ENCODE data around the gene NXPE4.

Gene NXPE4

GRCh38 chr11:114562166-114562916 is 33.2 kb downstream of the NXPE4 start:
- TF ChIP-seq EZH2 (optimal IDR thresholded peaks at IDR 0.05; ENCODE audit: low read depth, low read length), result no peak
- no peaks in the 10 kb centered on the region for H3K4me1 ChIP-seq (ENCODE audit: low read length)
- no peaks in the 10 kb centered on the region for H4K20me1 ChIP-seq (ENCODE audit: insufficient read depth, low read length)
- H3K27me3 ChIP-seq (replicated peaks; ENCODE audit: insufficient read depth, low read length), result no peaks in the 10 kb centered on the region
- H3K9me3 ChIP-seq (replicated peaks; ENCODE audit: insufficient read depth, low read length), result no peaks in the 10 kb centered on the region
- H3F3A ChIP-seq (ENCODE audit: insufficient read depth, low read length), result no peaks in the 10 kb centered on the region
- H3K27ac ChIP-seq (ENCODE audit: low read length), result no peak overlapping the region
- no peak overlapping the region for H3K4me2 ChIP-seq (ENCODE audit: low read depth, low read length)
- no peak for DNase-seq
- H3K9me2 ChIP-seq (replicated peaks; ENCODE audit: insufficient read depth, low read length), result no peaks in the 10 kb centered on the region
- no peak overlapping the region for H3K9ac ChIP-seq (ENCODE audit: low read length)
- no peaks in the 10 kb centered on the region for H3K36me3 ChIP-seq (replicated peaks; ENCODE audit: insufficient read depth, low read length)
- no peak overlapping the region for H2AFZ ChIP-seq (ENCODE audit: low read length)
- no peak overlapping the region for H3K4me3 ChIP-seq (ENCODE audit: low read length)
- no peaks in the 10 kb centered on the region for H3K79me2 ChIP-seq (ENCODE audit: low read length)

- Histone ChIP-seq H3K27ac (ENCODE audit: low read length) (no peak within 1 kb of the TSS), H3K27me3 (replicated peaks; ENCODE audit: insufficient read depth, low read length) (no peaks in the 10 kb centered on the region), H3K9me2 (replicated peaks; ENCODE audit: insufficient read depth, low read length) (no peaks in the 10 kb centered on the region), H3K9ac (ENCODE audit: low read length) (no peak within 1 kb of the TSS), H3K9me3 (replicated peaks; ENCODE audit: insufficient read depth, low read length) (no peaks in the 10 kb centered on the region), H3K79me2 (ENCODE audit: low read length) (no peaks in the 10 kb centered on the region), H3F3A (ENCODE audit: insufficient read depth, low read length) (no peaks in the 10 kb centered on the region), H3K4me2 (ENCODE audit: low read depth, low read length) (no peak within 1 kb of the TSS), H4K20me1 (ENCODE audit: insufficient read depth, low read length) (no peaks in the 10 kb centered on the region), H3K4me1 (ENCODE audit: low read length) (no peaks in the 10 kb centered on the region), H2AFZ (ENCODE audit: low read length) (no peak within 1 kb of the TSS), H3K4me3 (ENCODE audit: low read length) (no peak within 1 kb of the TSS), H3K36me3 (replicated peaks; ENCODE audit: insufficient read depth, low read length) (no peaks in the 10 kb centered on the region)
- DNase-seq, result no peak
- TF ChIP-seq CTCF (IDR thresholded peaks at IDR 0.05; ENCODE audit: low read length), result no peak
- TF ChIP-seq EZH2phosphoT487 (IDR thresholded peaks at IDR 0.05; ENCODE audit: low read length), result no peak
- TF ChIP-seq EZH2 (optimal IDR thresholded peaks at IDR 0.05; ENCODE audit: low read depth, low read length), result no peak
Measured at GRCh38 chr11:114559425-114560310, 35.9 kb downstream of the NXPE4 start, which contains the start of gene NXPE1. NXPE1 (minus strand) TSS chr11:114559881; CDS start chr11:114551201, 8,680 bp downstream.

GRCh38 chr11:114556135-114556534 is 39.5 kb downstream of the NXPE4 start:
- H3K9me2 ChIP-seq (replicated peaks; ENCODE audit: insufficient read depth, low read length), result no peaks in the 10 kb centered on the region
- no peaks in the 10 kb centered on the region for H3F3A ChIP-seq (ENCODE audit: insufficient read depth, low read length)
- H3K79me2 ChIP-seq (ENCODE audit: low read length), result no peaks in the 10 kb centered on the region
- H2AFZ ChIP-seq (ENCODE audit: low read length), result no peak overlapping the region
- no peaks in the 10 kb centered on the region for H3K9me3 ChIP-seq (replicated peaks; ENCODE audit: insufficient read depth, low read length)
- no peak overlapping the region for H3K4me2 ChIP-seq (ENCODE audit: low read depth, low read length)
- no peak overlapping the region for H3K27ac ChIP-seq (ENCODE audit: low read length)
- no peak overlapping the region for H3K4me3 ChIP-seq (ENCODE audit: low read length)
- no peaks in the 10 kb centered on the region for H3K27me3 ChIP-seq (replicated peaks; ENCODE audit: insufficient read depth, low read length)
- no peaks in the 10 kb centered on the region for H3K4me1 ChIP-seq (ENCODE audit: low read length)
- no peak for TF ChIP-seq EZH2phosphoT487 (IDR thresholded peaks at IDR 0.05; ENCODE audit: low read length)
- TF ChIP-seq CTCF (IDR thresholded peaks at IDR 0.05; ENCODE audit: low read length), result no peak
- TF ChIP-seq EZH2 (optimal IDR thresholded peaks at IDR 0.05; ENCODE audit: low read depth, low read length), result no peak
- DNase-seq, result no peak
- H4K20me1 ChIP-seq (ENCODE audit: insufficient read depth, low read length), result no peaks in the 10 kb centered on the region
- no peak overlapping the region for H3K9ac ChIP-seq (ENCODE audit: low read length)
- no peaks in the 10 kb centered on the region for H3K36me3 ChIP-seq (replicated peaks; ENCODE audit: insufficient read depth, low read length)
